ENCODE measurements around the gene RNF111.
"Not testable (repeated sequence)": the region's sequence is repeated elsewhere in the genome, so short reads cannot be mapped to it uniquely, and the experiment has no call there.

The RNF111 gene

GRCh38 chr15:59063042-59063441, 75.6 kb downstream of the RNF111 start:
- no peak for DNase-seq

DNA sequence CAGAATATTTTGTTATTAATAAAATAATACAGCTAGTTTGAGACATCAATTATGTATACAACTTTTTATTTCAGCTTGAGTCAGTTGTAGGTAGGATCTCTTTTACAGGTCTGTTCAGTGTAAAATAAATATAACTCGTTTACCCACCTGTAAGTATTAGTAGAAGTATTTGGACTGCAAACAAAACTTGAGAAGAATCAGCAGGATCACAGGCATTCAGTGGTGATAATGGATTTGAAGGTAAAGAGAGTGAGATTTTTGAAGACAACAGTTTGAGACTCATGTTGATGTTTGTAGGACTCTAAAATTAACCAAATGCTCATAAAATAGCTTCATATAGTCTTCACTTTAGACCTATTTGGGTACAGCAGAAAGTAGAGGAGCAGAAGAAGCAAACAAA, 82.0 kb downstream of the RNF111 start:
- no peak for DNase-seq

DNA sequence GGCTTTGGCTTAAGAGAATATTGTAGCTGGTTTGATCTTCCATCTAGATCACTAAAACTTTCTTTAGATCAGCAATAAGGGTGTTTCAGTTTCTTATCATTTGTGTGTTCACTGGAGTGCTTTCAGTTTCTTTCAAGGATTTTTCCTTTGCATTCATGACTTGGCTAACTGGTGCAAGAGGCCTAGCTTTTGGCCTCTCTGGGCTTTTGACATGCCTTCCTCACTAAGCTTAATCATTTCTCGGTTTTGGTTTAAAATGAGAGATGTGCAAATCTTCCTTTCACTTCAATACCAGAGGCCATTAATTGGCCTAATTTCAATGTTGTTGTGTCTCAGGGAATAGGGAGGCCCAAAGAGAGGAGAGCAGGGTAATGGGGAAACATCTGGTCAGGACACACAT, 87.1 kb downstream of the RNF111 start:
- no peak for DNase-seq

- no peak for DNase-seq
These were observed 100.3 kb downstream of the RNF111 start for GRCh38 chr15:59087731-59088130.

DNA sequence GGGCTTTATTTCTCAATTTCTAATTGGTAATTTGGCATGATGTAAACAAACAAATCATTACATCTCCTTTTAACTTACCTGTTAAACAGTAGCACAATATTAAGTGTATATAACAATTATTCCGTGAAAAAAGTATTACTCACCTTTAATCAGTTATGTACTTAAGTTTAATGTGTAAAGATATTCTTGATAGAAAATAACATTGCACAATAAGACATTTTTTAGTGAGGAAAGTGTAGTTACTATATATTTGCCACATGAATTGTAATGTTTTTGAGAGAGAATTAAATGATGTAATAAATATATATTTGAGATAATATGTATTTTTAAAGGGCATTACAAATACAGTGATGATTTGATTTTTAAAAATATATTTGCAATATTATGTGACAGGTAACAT, 106.6 kb downstream of the RNF111 start:
- DNase-seq, result no peak

DNA sequence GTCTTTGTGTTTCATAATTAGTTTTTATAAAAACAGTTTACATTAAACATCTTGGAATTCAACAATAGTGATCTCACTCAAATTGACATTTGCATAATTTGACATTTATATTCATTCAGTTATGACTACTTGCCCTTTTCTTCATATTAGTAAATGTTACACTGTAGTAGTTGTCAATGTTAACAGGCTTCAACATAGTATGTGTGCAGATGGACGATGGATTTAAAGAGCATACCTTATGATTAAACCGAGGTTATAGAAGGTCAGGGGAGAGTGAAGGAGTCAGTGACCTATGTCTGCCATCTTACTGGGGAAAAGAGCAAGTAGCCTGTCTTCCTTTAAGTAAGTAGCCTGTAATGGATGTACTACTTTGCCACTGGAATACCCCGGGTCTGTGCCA, 109.0 kb downstream of the RNF111 start:
- DNase-seq, result no peak

GRCh38 chr15:59099162-59099685, 111.8 kb downstream of the RNF111 start:
- DNase-seq, result no peak

- no peak for DNase-seq
These were observed 117.1 kb downstream of the RNF111 start for GRCh38 chr15:59104602-59104911.

- DNase-seq, result peak; percentile 70 to 78
These were observed 117.7 kb downstream of the RNF111 start, which contains the start of gene CCNB2 for GRCh38 chr15:59104912-59105732. CCNB2 (plus strand) TSS chr15:59105146; CDS start chr15:59105269, 123 bp downstream.

DNA sequence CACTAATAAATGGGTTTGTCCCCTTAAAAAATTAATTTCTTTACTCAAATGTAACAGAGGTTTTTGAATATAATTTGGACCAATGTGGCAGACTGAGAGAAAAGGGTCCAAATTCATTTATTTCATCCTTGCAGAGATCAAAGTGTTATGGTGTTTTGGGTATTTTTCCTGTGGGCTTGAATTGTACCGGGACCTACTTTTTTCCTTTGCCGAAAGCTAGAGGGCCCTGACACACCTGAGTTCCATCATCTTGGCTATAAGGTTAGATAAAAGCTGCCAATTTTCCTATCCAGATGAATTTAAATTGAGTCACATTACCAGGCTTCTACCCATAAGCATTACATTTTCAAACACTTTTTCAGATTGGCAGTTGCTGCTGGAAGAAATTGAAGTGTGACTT, 118.4 kb downstream of the RNF111 start:
- DNase-seq, result no peak

DNA sequence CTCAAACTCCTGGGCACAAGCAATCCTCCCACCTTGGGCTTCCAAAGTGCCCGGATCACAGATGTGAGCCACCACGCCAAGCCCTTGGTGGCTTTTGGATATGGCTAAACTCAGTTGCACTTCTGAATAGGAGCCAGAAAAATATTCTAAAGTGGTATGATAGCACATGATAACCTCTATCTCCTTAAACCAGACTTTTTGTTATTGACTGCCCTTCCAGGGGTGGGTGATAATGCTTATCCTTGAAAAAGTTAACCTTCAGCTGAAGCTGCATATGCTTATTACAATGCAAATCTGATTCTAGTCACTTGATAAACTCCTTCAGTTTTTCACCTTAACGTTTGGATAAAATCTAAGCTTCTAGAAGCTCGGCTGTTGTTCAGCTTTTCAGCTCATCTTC, 123.8 kb downstream of the RNF111 start:
- no peak for DNase-seq

DNA sequence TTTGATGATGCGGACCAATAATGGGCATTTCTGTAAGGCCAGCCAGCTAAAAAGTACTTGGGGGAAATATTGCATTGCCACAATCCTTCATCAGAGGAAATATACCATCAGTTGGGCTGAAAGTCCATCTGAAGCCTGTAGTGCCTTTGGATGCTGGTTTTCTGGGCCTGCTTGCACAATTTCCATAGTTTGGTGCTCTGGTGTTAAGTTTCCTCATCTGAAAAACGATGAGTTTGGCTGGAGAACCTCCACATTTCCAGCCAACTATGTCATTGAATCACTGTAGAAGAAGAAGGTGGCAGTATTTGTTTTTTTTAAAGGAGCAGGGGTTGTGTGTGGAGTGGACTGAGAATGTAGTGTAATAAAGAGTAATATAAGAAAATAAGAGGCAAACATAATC, 127.6 kb downstream of the RNF111 start:
- DNase-seq, result no peak

GRCh38 chr15:59116141-59116540, 128.7 kb downstream of the RNF111 start:
- no peak for DNase-seq

- no peak for DNase-seq
These were observed 129.3 kb downstream of the RNF111 start for GRCh38 chr15:59116771-59117170.

DNA sequence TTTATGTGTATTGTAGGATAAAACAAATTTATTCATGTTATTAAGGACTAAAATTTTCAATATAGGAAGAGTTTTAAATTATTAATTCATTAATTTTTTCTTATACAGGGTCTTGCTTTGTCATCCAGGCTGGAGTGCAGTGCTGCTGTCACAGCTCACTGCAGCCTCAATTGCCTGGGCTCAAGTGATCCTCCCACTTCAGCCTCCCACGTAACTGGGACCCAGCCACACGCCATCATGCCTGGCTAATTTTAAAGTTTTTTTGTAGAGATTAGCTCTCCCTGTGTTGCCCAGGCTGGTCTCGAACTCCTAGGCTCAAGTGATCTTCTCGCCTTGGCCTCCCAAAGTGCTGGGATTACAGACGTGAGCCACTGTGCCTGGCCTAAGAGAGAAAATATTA, 132.2 kb downstream of the RNF111 start:
- no peak for DNase-seq

GRCh38 chr15:59120937-59121336, 133.5 kb downstream of the RNF111 start:
- no peak for DNase-seq

DNA sequence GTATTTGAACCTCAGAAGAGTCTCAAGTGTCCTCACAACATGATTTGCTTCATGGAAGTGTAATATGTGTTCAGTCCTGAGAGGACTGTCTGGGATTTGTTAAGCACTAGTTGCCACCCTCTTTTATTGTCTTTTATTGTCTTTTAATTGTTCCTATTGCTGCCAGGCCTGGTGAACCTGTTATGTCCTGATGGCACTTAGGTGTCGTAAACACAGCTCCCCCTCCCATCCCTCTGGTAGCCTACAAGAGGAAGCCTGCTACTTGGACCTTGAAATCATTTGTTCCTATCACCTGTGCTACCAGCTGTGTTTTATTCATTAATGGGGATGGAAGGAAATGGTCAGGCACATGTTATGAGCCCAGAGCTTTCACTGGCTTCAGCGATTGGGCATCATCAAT, 136.8 kb downstream of the RNF111 start:
- no peak for DNase-seq

DNA sequence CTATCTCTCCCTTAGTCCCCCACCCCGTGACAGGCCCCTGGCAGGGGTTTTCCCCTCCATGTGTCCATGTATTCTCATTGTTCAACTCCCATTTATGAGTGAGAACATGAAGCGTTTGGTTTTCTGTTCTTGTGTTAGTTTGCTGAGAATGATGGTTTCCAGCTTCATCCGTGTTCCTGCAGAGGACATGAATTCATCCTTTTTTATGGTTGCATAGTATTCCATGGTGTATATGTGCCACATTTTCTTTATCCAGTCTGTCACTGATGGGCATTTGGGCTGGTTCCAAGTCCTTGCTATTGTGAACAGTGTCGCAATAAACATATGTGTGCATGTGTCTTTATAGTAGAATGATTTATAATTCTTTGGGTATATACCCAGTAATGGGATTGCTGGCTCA, 138.2 kb downstream of the RNF111 start:
- not testable (repeated sequence) for DNase-seq

GRCh38 chr15:59127255-59127654, 139.8 kb downstream of the RNF111 start:
- not testable (repeated sequence) for DNase-seq

DNA sequence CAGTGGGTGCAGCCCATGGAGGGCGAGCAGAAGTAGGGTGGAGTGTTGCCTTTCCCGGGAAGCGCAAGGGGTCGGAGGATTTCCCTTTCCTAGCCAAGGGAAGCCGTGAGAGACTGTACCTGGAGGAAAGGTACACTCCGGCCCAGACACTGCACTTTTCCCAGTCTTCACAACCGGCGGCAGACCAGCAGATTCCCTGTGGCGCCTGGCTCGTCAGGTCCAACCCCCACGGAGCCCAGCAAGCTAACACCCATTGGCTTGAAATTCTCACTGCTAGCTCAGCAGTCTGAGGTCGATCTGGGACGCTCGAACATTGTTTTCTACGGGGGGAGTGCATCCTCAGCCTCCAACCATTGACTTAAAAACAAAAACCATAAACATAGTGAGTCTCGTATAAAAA, 144.0 kb downstream of the RNF111 start:
- no peak for DNase-seq

DNA sequence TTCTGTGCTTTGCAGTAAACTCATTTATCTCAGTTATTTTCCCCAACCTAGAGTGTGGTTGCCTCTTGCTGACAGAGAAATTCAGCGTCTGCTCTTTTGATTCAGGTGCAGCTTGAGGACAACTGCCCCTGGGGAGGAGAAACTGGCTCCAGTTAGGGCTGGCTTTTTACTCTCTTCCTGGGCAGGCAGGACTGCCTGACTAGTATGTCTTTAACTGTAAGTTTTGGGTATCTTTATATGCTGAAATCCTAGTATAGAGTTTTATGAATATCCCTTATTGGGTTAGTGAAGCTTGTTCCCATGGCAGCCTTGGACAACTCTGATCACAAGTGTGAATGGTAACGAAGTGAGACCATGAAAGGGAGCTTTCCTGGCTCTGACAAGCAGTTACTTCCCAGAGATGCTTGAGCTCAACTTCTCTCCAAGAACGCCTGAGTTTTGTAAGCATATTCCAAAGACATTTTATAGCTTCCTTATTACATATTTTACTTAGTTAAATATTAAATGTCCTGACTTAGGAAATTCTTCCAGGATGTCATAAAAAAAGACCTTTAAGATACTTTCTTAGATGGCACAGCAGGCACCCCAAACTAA, 144.6 kb downstream of the RNF111 start:
- DNase-seq, result no peak

DNA sequence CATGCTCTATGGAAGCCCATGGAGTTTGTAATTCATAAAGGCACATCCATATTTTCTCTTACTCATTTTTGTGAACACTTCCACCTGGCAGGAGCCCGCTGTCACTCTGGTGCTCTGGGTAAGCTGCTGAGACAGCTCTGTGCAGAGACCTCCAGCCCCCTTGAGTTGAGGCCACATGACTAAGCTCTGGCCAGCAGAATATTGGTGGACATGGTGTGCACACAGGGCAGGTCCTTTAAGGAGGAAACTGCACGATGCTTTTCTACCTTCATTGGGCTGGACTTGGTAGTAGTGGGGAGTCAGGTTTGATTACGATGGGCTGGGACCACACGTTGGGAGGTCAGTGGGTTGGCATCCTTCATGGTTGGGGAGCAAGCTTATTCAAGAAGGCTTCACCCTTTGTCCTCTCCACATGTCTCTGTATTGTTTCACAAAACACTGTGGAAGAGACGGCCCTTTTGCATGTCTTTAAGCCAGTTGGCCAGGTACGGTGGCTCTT, 146.5 kb downstream of the RNF111 start:
- no peak for DNase-seq

GRCh38 chr15:59137566-59137965, 150.1 kb downstream of the RNF111 start:
- no peak for DNase-seq

GRCh38 chr15:59138243-59138642, 150.8 kb downstream of the RNF111 start:
- peak; percentile 3 to 17 for DNase-seq
